KMS-11 (cell line): Measurements from ENCODE around the gene GLRX.
"Not testable (repeated sequence)": the region's sequence is repeated elsewhere in the genome, so short reads cannot be mapped to it uniquely, and the experiment has no call there.

Source experiments
- H2AFZ ChIP-seq: fragments of 200-600 bp; sonication (generic); 2 replicates; pipeline ENCODE4 v1.6.1; 2016; ENCODE audit warnings: antibody characterized with exemption, mixed run types, low read depth
- H3K27ac ChIP-seq: fragments of 200-600 bp; sonication (generic); 2 replicates; pipeline ENCODE4 v1.6.1; 2016; ENCODE audit warnings: mild to moderate bottlenecking, mixed run types
- H3K27me3 ChIP-seq: fragments of 200-600 bp; sonication (generic); 2 replicates; pipeline ENCODE4 v1.6.1; 2017; ENCODE audit warnings: mild to moderate bottlenecking, low read depth, mixed run types, moderate library complexity; ENCODE audit not compliant: insufficient read depth
- H3K36me3 ChIP-seq: fragments of 200-600 bp; sonication (generic); 2 replicates; pipeline ENCODE4 v1.6.1; 2017; ENCODE audit warnings: mild to moderate bottlenecking, mixed run types; ENCODE audit not compliant: insufficient read depth
- H3K4me1 ChIP-seq: fragments of 200-600 bp; sonication (generic); 2 replicates; pipeline ENCODE4 v1.6.1; 2016; ENCODE audit warnings: mild to moderate bottlenecking, low read depth, mixed run types; ENCODE audit not compliant: poor library complexity, severe bottlenecking
- H3K4me2 ChIP-seq: fragments of 200-600 bp; sonication (generic); 2 replicates; pipeline ENCODE4 v1.7.0; 2016; ENCODE audit warnings: mild to moderate bottlenecking, mixed run types
- H3K4me3 ChIP-seq: fragments of 200-600 bp; sonication (generic); IDR thresholded peaks from 2 replicates; pipeline ENCODE4 v1.6.1; 2017; ENCODE audit warnings: low read depth, low read length, mixed read lengths; ENCODE audit not compliant: insufficient read depth
- H3K79me2 ChIP-seq: fragments of 200-600 bp; sonication (generic); 2 replicates; pipeline ENCODE4 v1.6.1; 2016; ENCODE audit warnings: low read depth, mixed run types; ENCODE audit not compliant: insufficient read depth
- H3K9ac ChIP-seq: fragments of 200-600 bp; sonication (generic); 2 replicates; pipeline ENCODE4 v1.6.1; 2016; ENCODE audit warnings: mild to moderate bottlenecking, mixed run types
- H4K20me1 ChIP-seq: fragments of 200-600 bp; sonication (generic); 2 replicates; pipeline ENCODE4 v1.6.1; 2016; ENCODE audit warnings: mild to moderate bottlenecking, mixed run types; ENCODE audit not compliant: insufficient read depth
- CTCF ChIP-seq: fragments of 200-600 bp; sonication (generic); conservative IDR thresholded peaks from 2 replicates; pipeline ENCODE4 v1.6.1; 2017; ENCODE audit warnings: low read depth, mild to moderate bottlenecking, antibody characterized with exemption, low read length, moderate library complexity, mixed read lengths

Gene GLRX

GRCh38 chr5:95856501-95856981 is 34.0 kb upstream of the GLRX start:
- no peak overlapping the region for H3K4me2 ChIP-seq
- no peak overlapping the region for H2AFZ ChIP-seq
- no peak overlapping the region for H3K27ac ChIP-seq
- no peaks in the 10 kb centered on the region for H4K20me1 ChIP-seq
- no peaks in the 10 kb centered on the region for H3K79me2 ChIP-seq
- TF ChIP-seq CTCF: no peak
- H3K9ac ChIP-seq: no peak overlapping the region
- H3K4me3 ChIP-seq: no peak overlapping the region
- H3K27me3 ChIP-seq: no peaks in the 10 kb centered on the region
- no peaks in the 10 kb centered on the region for H3K36me3 ChIP-seq
- peaks cover 10% of the 10 kb centered on the region for H3K4me1 ChIP-seq

- no peak overlapping the region for H3K4me2 ChIP-seq
- H3K36me3 ChIP-seq: no peaks in the 10 kb centered on the region
- H3K27me3 ChIP-seq: no peaks in the 10 kb centered on the region
- no peak overlapping the region for H3K4me3 ChIP-seq
- H3K79me2 ChIP-seq: no peaks in the 10 kb centered on the region
- H3K9ac ChIP-seq: no peak overlapping the region
- TF ChIP-seq CTCF: no peak
- H2AFZ ChIP-seq: no peak overlapping the region
- peaks cover 2% of the 10 kb centered on the region for H3K4me1 ChIP-seq
- H3K27ac ChIP-seq: no peak overlapping the region
- H4K20me1 ChIP-seq: no peaks in the 10 kb centered on the region
Measured at GRCh38 chr5:95853490-95853889, 31.0 kb upstream of the GLRX start.

GRCh38 chr5:95852567-95852966 is 30.0 kb upstream of the GLRX start:
- Histone ChIP-seq H3K27ac (no peak overlapping the region), H3K9ac (no peak overlapping the region), H3K4me2 (no peak overlapping the region), H3K27me3 (no peaks in the 10 kb centered on the region), H3K4me1 (no peaks in the 10 kb centered on the region), H3K4me3 (no peak overlapping the region), H4K20me1 (no peaks in the 10 kb centered on the region), H3K79me2 (no peaks in the 10 kb centered on the region), H3K36me3 (no peaks in the 10 kb centered on the region), H2AFZ (no peak overlapping the region)
- no peak for TF ChIP-seq CTCF

GRCh38 chr5:95851141-95851540 is 28.6 kb upstream of the GLRX start:
- H3K9ac ChIP-seq, H3K27me3 ChIP-seq, H3K4me3 ChIP-seq, H2AFZ ChIP-seq, H3K27ac ChIP-seq, H3K79me2 ChIP-seq, H3K4me1 ChIP-seq, H3K36me3 ChIP-seq, H3K4me2 ChIP-seq, H4K20me1 ChIP-seq: not testable (repeated sequence)

GRCh38 chr5:95850391-95850894 is 27.9 kb upstream of the GLRX start:
- Histone ChIP-seq H3K4me1 (no peaks in the 10 kb centered on the region), H3K4me2 (no peak overlapping the region), H3K27me3 (no peaks in the 10 kb centered on the region), H3K27ac (no peak overlapping the region), H3K4me3 (no peak overlapping the region), H3K79me2 (no peaks in the 10 kb centered on the region), H4K20me1 (no peaks in the 10 kb centered on the region), H2AFZ (no peak overlapping the region), H3K36me3 (no peaks in the 10 kb centered on the region), H3K9ac (no peak overlapping the region)
- no peak for TF ChIP-seq CTCF
